ENCODE measurements around the gene RIN1. TPM values are rescaled to one million over a fixed set of nuclear protein-coding genes. Genes with fewer than 3 reads are reported as not detected.
A peak's percentile ranks its signal among the peaks of the same experiment; 100 is the strongest.

Gene RIN1
- total and polyA plus RNA-seq, 2 of the 13 experiments (the other 11 are each of a cell fraction or from before 2014, with no cell fraction given): 2.4 to 4.1 TPM

GRCh38 chr11:66289548-66290329 is 46.5 kb downstream of the RIN1 start (continued):
- TF ChIP-seq, protein P1, sequence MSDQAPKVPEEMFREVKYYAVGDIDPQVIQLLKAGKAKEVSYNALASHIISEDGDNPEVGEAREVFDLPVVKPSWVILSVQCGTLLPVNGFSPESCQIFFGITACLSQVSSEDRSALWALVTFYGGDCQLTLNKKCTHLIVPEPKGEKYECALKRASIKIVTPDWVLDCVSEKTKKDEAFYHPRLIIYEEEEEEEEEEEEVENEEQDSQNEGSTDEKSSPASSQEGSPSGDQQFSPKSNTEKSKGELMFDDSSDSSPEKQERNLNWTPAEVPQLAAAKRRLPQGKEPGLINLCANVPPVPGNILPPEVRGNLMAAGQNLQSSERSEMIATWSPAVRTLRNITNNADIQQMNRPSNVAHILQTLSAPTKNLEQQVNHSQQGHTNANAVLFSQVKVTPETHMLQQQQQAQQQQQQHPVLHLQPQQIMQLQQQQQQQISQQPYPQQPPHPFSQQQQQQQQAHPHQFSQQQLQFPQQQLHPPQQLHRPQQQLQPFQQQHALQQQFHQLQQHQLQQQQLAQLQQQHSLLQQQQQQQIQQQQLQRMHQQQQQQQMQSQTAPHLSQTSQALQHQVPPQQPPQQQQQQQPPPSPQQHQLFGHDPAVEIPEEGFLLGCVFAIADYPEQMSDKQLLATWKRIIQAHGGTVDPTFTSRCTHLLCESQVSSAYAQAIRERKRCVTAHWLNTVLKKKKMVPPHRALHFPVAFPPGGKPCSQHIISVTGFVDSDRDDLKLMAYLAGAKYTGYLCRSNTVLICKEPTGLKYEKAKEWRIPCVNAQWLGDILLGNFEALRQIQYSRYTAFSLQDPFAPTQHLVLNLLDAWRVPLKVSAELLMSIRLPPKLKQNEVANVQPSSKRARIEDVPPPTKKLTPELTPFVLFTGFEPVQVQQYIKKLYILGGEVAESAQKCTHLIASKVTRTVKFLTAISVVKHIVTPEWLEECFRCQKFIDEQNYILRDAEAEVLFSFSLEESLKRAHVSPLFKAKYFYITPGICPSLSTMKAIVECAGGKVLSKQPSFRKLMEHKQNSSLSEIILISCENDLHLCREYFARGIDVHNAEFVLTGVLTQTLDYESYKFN (CRISPR knock-in tag; conservative IDR thresholded peaks at IDR 0.05): no peak; the same call in 1 of the 2 replicates
- TF ChIP-seq MEIS1 (CRISPR knock-in tag; IDR thresholded peaks at IDR 0.05; ENCODE audit: borderline replicate concordance) (no peak; the same call in 1 of the 2 replicates), ZNF101 (CRISPR knock-in tag; IDR thresholded peaks at IDR 0.05; ENCODE audit: borderline replicate concordance, low read depth) (0 out of 2 replicates have a peak, but pooled peaks have one; percentile 41), ZNF891 (CRISPR knock-in tag; IDR thresholded peaks at IDR 0.05) (no peak), KLF13 (CRISPR knock-in tag; IDR thresholded peaks at IDR 0.05) (no peak), TGIF2 (CRISPR knock-in tag; IDR thresholded peaks at IDR 0.05) (peak; percentile 95), ZNF672 (CRISPR knock-in tag; IDR thresholded peaks at IDR 0.05) (no peak), ZNF230 (CRISPR knock-in tag; IDR thresholded peaks at IDR 0.05) (peak; percentile 91), ZNF12 (CRISPR knock-in tag; IDR thresholded peaks at IDR 0.05) (peak; percentile 81), MZF1 (CRISPR knock-in tag; IDR thresholded peaks at IDR 0.05; ENCODE audit: borderline replicate concordance) (0 out of 2 replicates have a peak, but pooled peaks have one; percentile 76), ZBTB42 (CRISPR knock-in tag; IDR thresholded peaks at IDR 0.05) (no peak; the same call in 1 of the 2 replicates), REPIN1 (CRISPR knock-in tag; IDR thresholded peaks at IDR 0.05; ENCODE audit: borderline replicate concordance, low read depth) (no peak; the same call in 1 of the 2 replicates), PHB2 (IDR thresholded peaks at IDR 0.05; ENCODE audit: partially characterized antibody) (no peak), SRF (IDR thresholded peaks at IDR 0.05; ENCODE audit: low read depth, low read length) (no peak), PPARG (CRISPR knock-in tag; conservative IDR thresholded peaks at IDR 0.05) (no peak), JDP2 (CRISPR knock-in tag; IDR thresholded peaks at IDR 0.05; ENCODE audit: borderline replicate concordance) (no peak; the same call in 1 of the 2 replicates), IKZF1 (IDR thresholded peaks at IDR 0.05) (no peak), ZNF652 (CRISPR knock-in tag; IDR thresholded peaks at IDR 0.05; ENCODE audit: borderline replicate concordance, low read depth) (no peak), CSRNP2 (CRISPR knock-in tag; conservative IDR thresholded peaks at IDR 0.05; ENCODE audit: low read depth) (peak; percentile 85; the same call in 1 of the 2 replicates), KDM5A (IDR thresholded peaks at IDR 0.05; ENCODE audit: borderline replicate concordance, low read length) (no peak), ZNF703 (CRISPR knock-in tag; IDR thresholded peaks at IDR 0.05; ENCODE audit: borderline replicate concordance) (peak; percentile 63; the same call in 1 of the 2 replicates), ZNF615 (CRISPR knock-in tag; IDR thresholded peaks at IDR 0.05; ENCODE audit: borderline replicate concordance) (0 out of 2 replicates have a peak, but pooled peaks have one; percentile 72), BHLHE40 (IDR thresholded peaks at IDR 0.05; ENCODE audit: low read length) (no peak), ZNF563 (CRISPR knock-in tag; IDR thresholded peaks at IDR 0.05) (peak; percentile 89)
- TF ChIP-seq, protein P2, sequence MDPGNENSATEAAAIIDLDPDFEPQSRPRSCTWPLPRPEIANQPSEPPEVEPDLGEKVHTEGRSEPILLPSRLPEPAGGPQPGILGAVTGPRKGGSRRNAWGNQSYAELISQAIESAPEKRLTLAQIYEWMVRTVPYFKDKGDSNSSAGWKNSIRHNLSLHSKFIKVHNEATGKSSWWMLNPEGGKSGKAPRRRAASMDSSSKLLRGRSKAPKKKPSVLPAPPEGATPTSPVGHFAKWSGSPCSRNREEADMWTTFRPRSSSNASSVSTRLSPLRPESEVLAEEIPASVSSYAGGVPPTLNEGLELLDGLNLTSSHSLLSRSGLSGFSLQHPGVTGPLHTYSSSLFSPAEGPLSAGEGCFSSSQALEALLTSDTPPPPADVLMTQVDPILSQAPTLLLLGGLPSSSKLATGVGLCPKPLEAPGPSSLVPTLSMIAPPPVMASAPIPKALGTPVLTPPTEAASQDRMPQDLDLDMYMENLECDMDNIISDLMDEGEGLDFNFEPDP (CRISPR knock-in tag; conservative IDR thresholded peaks at IDR 0.05): no peak

Data from HepG2 (cell line).